HEK293 (cell line): ENCODE data around the gene CEBPG.

Experiments
- BCL11B ChIP-seq: fragments of 450-650 bp; formaldehyde crosslinking; IDR thresholded peaks from 2 replicates; pipeline ENCODE4 v1.5.1; 2016; ENCODE audit warnings: low read depth, missing biosample characterization, missing genetic modification characterization
- HIC1 ChIP-seq: fragments of 450-650 bp; formaldehyde crosslinking; IDR thresholded peaks from 2 replicates; pipeline ENCODE4 v1.5.1; 2016; ENCODE audit warnings: missing biosample characterization, missing genetic modification characterization
- MZF1 ChIP-seq: fragments of 450-650 bp; formaldehyde crosslinking; IDR thresholded peaks from 2 replicates; pipeline ENCODE4 v1.5.1; 2017; ENCODE audit warnings: missing biosample characterization, missing genetic modification characterization, borderline replicate concordance
- ZBTB11 ChIP-seq: fragments of 450-650 bp; formaldehyde crosslinking; conservative IDR thresholded peaks from 2 replicates; pipeline ENCODE4 v1.5.1; 2016; ENCODE audit warnings: low read depth, missing biosample characterization, missing genetic modification characterization
- ZBTB49 ChIP-seq: fragments of 450-650 bp; formaldehyde crosslinking; IDR thresholded peaks from 2 replicates; pipeline ENCODE4 v1.5.1; 2016; ENCODE audit warnings: missing biosample characterization, missing genetic modification characterization, low read depth
- ZBTB8A ChIP-seq: fragments of 450-650 bp; formaldehyde crosslinking; IDR thresholded peaks from 2 replicates; pipeline ENCODE4 v1.5.1; 2016; ENCODE audit warnings: missing biosample characterization, missing genetic modification characterization
- ZEB2 ChIP-seq: fragments of 450-650 bp; formaldehyde crosslinking; IDR thresholded peaks from 2 replicates; pipeline ENCODE4 v1.5.1; 2016; ENCODE audit warnings: missing biosample characterization, missing genetic modification characterization
- ZFP37 ChIP-seq: fragments of 450-650 bp; formaldehyde crosslinking; IDR thresholded peaks from 2 replicates; pipeline ENCODE4 v1.5.1; 2016; ENCODE audit warnings: missing biosample characterization, missing genetic modification characterization
- ZFP41 ChIP-seq: fragments of 450-650 bp; formaldehyde crosslinking; IDR thresholded peaks from 2 replicates; pipeline ENCODE4 v1.5.1; 2016; ENCODE audit warnings: missing biosample characterization, missing genetic modification characterization, borderline replicate concordance
- ZNF23 ChIP-seq: fragments of 450-650 bp; formaldehyde crosslinking; IDR thresholded peaks from 2 replicates; pipeline ENCODE4 v1.5.1; 2016; ENCODE audit warnings: missing biosample characterization, missing genetic modification characterization, borderline replicate concordance
- ZNF391 ChIP-seq: fragments of 450-650 bp; formaldehyde crosslinking; IDR thresholded peaks from 2 replicates; pipeline ENCODE4 v1.5.1; 2016; ENCODE audit warnings: low read depth, missing biosample characterization, missing genetic modification characterization, borderline replicate concordance
- ZNF449 ChIP-seq: fragments of 450-650 bp; formaldehyde crosslinking; IDR thresholded peaks from 2 replicates; pipeline ENCODE4 v1.5.1; 2017; ENCODE audit warnings: missing biosample characterization, mild to moderate bottlenecking, missing genetic modification characterization, moderate library complexity
- ZNF548 ChIP-seq: fragments of 450-650 bp; formaldehyde crosslinking; IDR thresholded peaks from 2 replicates; pipeline ENCODE4 v1.5.1; 2016; ENCODE audit warnings: missing biosample characterization, missing genetic modification characterization
- ZNF549 ChIP-seq: fragments of 450-650 bp; IDR thresholded peaks from 2 replicates; pipeline ENCODE4 v1.5.1; 2018; ENCODE audit warnings: missing biosample characterization, missing genetic modification characterization, mild to moderate bottlenecking, inconsistent platforms, moderate library complexity
- ZNF558 ChIP-seq: fragments of 450-650 bp; formaldehyde crosslinking; IDR thresholded peaks from 2 replicates; pipeline ENCODE4 v1.5.1; 2016; ENCODE audit warnings: missing biosample characterization, missing genetic modification characterization
- ZNF596 ChIP-seq: fragments of 450-650 bp; IDR thresholded peaks from 2 replicates; pipeline ENCODE4 v1.5.0; 2018; ENCODE audit warnings: missing biosample characterization, mild to moderate bottlenecking, missing genetic modification characterization, moderate library complexity
- ZNF600 ChIP-seq: fragments of 450-650 bp; formaldehyde crosslinking; IDR thresholded peaks from 2 replicates; pipeline ENCODE4 v1.5.1; 2016; ENCODE audit warnings: missing biosample characterization, missing genetic modification characterization
- ZNF621 ChIP-seq: fragments of 450-650 bp; formaldehyde crosslinking; IDR thresholded peaks from 2 replicates; pipeline ENCODE4 v1.5.1; 2017; ENCODE audit warnings: missing biosample characterization, missing genetic modification characterization
- ZNF677 ChIP-seq: fragments of 450-650 bp; IDR thresholded peaks from 2 replicates; pipeline ENCODE4 v1.5.0; 2018; ENCODE audit warnings: missing biosample characterization, mild to moderate bottlenecking, missing genetic modification characterization, moderate library complexity
- ZNF776 ChIP-seq: fragments of 450-650 bp; formaldehyde crosslinking; IDR thresholded peaks from 2 replicates; pipeline ENCODE4 v1.5.0; 2017; ENCODE audit warnings: missing biosample characterization, missing genetic modification characterization, borderline replicate concordance
- ZNF837 ChIP-seq: fragments of 450-650 bp; formaldehyde crosslinking; IDR thresholded peaks from 2 replicates; pipeline ENCODE4 v1.5.1; 2016; ENCODE audit warnings: missing biosample characterization, missing genetic modification characterization
- ZSCAN18 ChIP-seq: fragments of 450-650 bp; formaldehyde crosslinking; IDR thresholded peaks from 2 replicates; pipeline ENCODE4 v1.5.1; 2016; ENCODE audit warnings: missing biosample characterization, missing genetic modification characterization
- ZSCAN4 ChIP-seq: fragments of 450-650 bp; formaldehyde crosslinking; IDR thresholded peaks from 2 replicates; pipeline ENCODE4 v1.5.1; 2017; ENCODE audit warnings: missing biosample characterization, missing genetic modification characterization
- ZXDB ChIP-seq: fragments of 450-650 bp; formaldehyde crosslinking; IDR thresholded peaks from 2 replicates; pipeline ENCODE4 v1.5.1; 2016; ENCODE audit warnings: missing biosample characterization, missing genetic modification characterization

CEBPG gene

GRCh38 chr19:33389421-33390100, 16.1 kb downstream of the CEBPG start (continued):
- TF ChIP-seq ZBTB49 (tag by site-specific recombination), result no peak
- TF ChIP-seq ZEB2 (tag by site-specific recombination), result no peak
- no peak for TF ChIP-seq MZF1
- no peak for TF ChIP-seq ZNF596 (tag by site-specific recombination)
- TF ChIP-seq ZNF621, result 0 out of 2 replicates have a peak, but pooled peaks have one; percentile 31
- no peak for TF ChIP-seq ZXDB
- peak; percentile 61; the same call in 1 of the 2 replicates for TF ChIP-seq HIC1 (tag by site-specific recombination)
- TF ChIP-seq ZSCAN18 (tag by site-specific recombination), result no peak
- TF ChIP-seq ZBTB11 (tag by site-specific recombination), result no peak
- TF ChIP-seq ZNF548, result no peak
- TF ChIP-seq ZFP41, result no peak
- peak; percentile 89 for TF ChIP-seq ZBTB8A
- TF ChIP-seq ZNF23 (tag by site-specific recombination), result no peak
- TF ChIP-seq ZNF449 (tag by site-specific recombination), result no peak
- no peak for TF ChIP-seq ZNF391
- TF ChIP-seq ZNF677, result 0 out of 2 replicates have a peak, but pooled peaks have one; percentile 10
- TF ChIP-seq ZNF558 (tag by site-specific recombination), result no peak
- TF ChIP-seq ZNF776 (tag by site-specific recombination), result no peak
- TF ChIP-seq ZNF837 (tag by site-specific recombination), result peak; percentile 21; the same call in 1 of the 2 replicates
- no peak for TF ChIP-seq ZFP37
- TF ChIP-seq ZNF600, result no peak
- TF ChIP-seq ZNF549 (tag by site-specific recombination), result no peak
- peak; percentile 16; the same call in 1 of the 2 replicates for TF ChIP-seq BCL11B (tag by site-specific recombination)
- no peak for TF ChIP-seq ZSCAN4 (tag by site-specific recombination)
